Vagina (tissue), 2 donors: ENCODE results near the gene SNRK. TPM values are rescaled to one million over a fixed set of nuclear protein-coding genes. Genes with fewer than 3 reads are reported as not detected.
A peak's percentile ranks its signal among the peaks of the same experiment; 100 is the strongest.

Source experiments
- DNase-seq, 2 donors: peaks; one replicate each; pipeline ENCODE4 v3.0.0-alpha.2; 2017; ENCODE audit errors: extremely low spot score in 2 of 2
- H3K27ac ChIP-seq: fragments of 200-600 bp; sonication (generic); one replicate; pipeline ENCODE4 v1.5.1; 2019
- H3K27me3 ChIP-seq: fragments of 200-600 bp; sonication (generic); one replicate; pipeline ENCODE4 v1.5.1; 2019
- H3K36me3 ChIP-seq, 2 donors: fragments of 200-600 bp; sonication (generic); one replicate each; pipeline ENCODE4 v1.5.1; 2017 to 2019
- H3K4me1 ChIP-seq: fragments of 200-600 bp; sonication (generic); one replicate; pipeline ENCODE4 v1.5.1; 2019
- H3K4me3 ChIP-seq, 2 donors: fragments of 200-600 bp; sonication (generic); 1 replicate in 1 of 2; 2 replicates in 1 of 2; pipeline ENCODE4 v1.5.1; 2016 to 2019
- H3K9me3 ChIP-seq: fragments of 200-600 bp; sonication (generic); one replicate; pipeline ENCODE4 v1.5.1; 2019
- POLR2A ChIP-seq, 2 donors: fragments of 450-650 bp; IDR thresholded peaks; one replicate each; pipeline ENCODE4 v1.6.1; 2017; ENCODE audit warnings: antibody characterized with exemption in 2 of 2, mild to moderate bottlenecking in 2 of 2, moderate library complexity in 2 of 2
- POLR2AphosphoS5 ChIP-seq, 2 donors: sonication (generic); formaldehyde crosslinking; IDR thresholded peaks; one replicate each; pipeline ENCODE4 v1.9.0; 2017; ENCODE audit warnings: antibody characterized with exemption in 2 of 2, mild to moderate bottlenecking in 2 of 2, low read depth in 1 of 2; ENCODE audit not compliant: insufficient read depth in 1 of 2
- intact Hi-C: fragments of 100-400 bp; cut with DNase I; formaldehyde crosslinking; loops from one replicate; pipeline ENCODE4 v1.15.1; 2023
- total RNA-seq: library from RNA; depleted of rRNA; stranded (reverse); fragments of >200 nt; gene quantifications from one replicate; pipeline ENCODE4 v1.2.3, GENCODE V29; 2016
- TF ChIP-seq, protein P1 (sequence below), 3 experiments: fragments of 450-650 bp in 2 of 3; fragments of 200-600 bp in 1 of 3; sonication (generic) in 1 of 3; IDR thresholded peaks; one replicate each; pipeline ENCODE4 v1.5.1; 2017 to 2019; ENCODE audit warnings: antibody characterized with exemption in 3 of 3, mild to moderate bottlenecking in 2 of 3, moderate library complexity in 2 of 3

Gene SNRK
- total RNA-seq, 1 donor from 2014 or later = 97.0 TPM

DNA sequence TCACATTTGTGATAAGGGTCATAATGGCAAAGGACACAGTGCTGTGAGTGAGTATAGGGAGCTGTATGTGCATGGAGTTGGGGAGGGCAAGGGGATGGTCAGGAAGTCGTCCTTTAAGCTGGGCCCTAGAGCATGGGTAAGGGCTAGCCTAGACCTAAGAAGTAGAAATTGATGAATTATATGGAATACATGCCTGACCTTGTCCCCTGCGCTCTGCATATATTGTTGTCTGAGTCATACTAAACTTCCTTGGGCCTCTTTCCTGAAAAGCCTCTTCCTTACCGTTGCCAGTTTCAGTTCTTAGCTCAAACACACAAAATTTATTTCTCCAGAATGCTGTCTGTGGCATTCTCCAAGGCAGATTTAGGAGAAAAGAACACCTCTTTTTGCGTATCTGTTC, 4.6 kb downstream of the SNRK start:
- peak overlapping the region; percentile 17 to 67 for H3K4me3 ChIP-seq

DNA sequence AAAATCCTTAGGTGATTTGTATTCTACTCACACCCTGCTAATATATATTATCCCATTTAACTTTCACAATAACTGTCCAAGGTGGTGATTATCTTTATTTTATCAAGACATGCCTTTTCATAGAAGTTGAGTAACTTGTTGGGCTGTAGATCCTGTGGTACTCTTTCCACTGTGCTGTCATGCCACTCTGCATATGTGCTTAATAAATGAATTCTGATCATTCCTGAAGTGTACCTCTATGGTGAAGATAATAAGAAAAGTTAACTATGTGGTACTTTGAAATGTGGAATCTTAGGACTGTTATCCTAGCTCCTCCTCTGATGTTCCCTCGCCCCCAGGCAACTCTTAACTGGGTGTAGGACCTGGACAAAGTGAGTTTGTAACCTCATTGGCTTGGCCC, 5.2 kb downstream of the SNRK start:
- intact Hi-C loops = no loop called here
- H3K9me3 ChIP-seq = no peaks in the 10 kb centered on the region
- no peak for DNase-seq
- H3K4me3 ChIP-seq = peak overlapping the region in 1 of 2 donors; percentile 67
- no peaks in the 10 kb centered on the region for H3K27me3 ChIP-seq
- peak overlapping the region; percentile 92 for H3K27ac ChIP-seq
- TF ChIP-seq POLR2AphosphoS5 (IDR thresholded peaks at IDR 0.05; ENCODE audit: insufficient read depth in 1 of 2, low read depth in 1 of 2) (no peak), POLR2A (IDR thresholded peaks at IDR 0.05) (no peak)
- TF ChIP-seq, protein P1, sequence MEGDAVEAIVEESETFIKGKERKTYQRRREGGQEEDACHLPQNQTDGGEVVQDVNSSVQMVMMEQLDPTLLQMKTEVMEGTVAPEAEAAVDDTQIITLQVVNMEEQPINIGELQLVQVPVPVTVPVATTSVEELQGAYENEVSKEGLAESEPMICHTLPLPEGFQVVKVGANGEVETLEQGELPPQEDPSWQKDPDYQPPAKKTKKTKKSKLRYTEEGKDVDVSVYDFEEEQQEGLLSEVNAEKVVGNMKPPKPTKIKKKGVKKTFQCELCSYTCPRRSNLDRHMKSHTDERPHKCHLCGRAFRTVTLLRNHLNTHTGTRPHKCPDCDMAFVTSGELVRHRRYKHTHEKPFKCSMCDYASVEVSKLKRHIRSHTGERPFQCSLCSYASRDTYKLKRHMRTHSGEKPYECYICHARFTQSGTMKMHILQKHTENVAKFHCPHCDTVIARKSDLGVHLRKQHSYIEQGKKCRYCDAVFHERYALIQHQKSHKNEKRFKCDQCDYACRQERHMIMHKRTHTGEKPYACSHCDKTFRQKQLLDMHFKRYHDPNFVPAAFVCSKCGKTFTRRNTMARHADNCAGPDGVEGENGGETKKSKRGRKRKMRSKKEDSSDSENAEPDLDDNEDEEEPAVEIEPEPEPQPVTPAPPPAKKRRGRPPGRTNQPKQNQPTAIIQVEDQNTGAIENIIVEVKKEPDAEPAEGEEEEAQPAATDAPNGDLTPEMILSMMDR (IDR thresholded peaks at IDR 0.05) = no peak
- no peaks in the 10 kb centered on the region for H3K36me3 ChIP-seq
- H3K4me1 ChIP-seq = peaks cover 88% of the 10 kb centered on the region

More for the DNA sequence above, 4.6 kb downstream of the SNRK start:
- peaks cover 86% of the 10 kb centered on the region for H3K4me1 ChIP-seq
- H3K36me3 ChIP-seq = no peaks in the 10 kb centered on the region
- intact Hi-C loops = no loop called here
- TF ChIP-seq, protein P1 (IDR thresholded peaks at IDR 0.05) = no peak
- TF ChIP-seq POLR2A (IDR thresholded peaks at IDR 0.05) (no peak), POLR2AphosphoS5 (IDR thresholded peaks at IDR 0.05; ENCODE audit: insufficient read depth in 1 of 2, low read depth in 1 of 2) (no peak)
- peak overlapping the region; percentile 92 for H3K27ac ChIP-seq
- H3K27me3 ChIP-seq = no peaks in the 10 kb centered on the region
- no peaks in the 10 kb centered on the region for H3K9me3 ChIP-seq
- no peak for DNase-seq

DNA sequence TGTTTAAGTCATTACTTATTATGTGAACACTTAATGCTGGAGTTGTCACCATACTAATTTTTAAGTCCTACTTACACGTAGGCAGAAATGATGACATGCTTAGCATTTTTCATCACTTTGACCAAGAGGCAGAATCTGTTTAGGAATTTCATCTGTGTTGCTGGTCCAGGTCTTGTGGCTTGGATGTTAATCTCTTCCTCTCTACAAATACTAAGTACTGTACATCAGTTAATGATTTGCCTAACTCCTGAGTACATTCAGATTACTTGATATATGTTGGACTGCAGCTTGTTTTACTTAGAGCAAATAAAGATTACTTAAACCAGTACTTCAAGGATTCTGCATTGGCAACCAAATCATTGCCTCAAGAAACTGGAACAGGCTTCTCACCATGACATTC, 8.6 kb downstream of the SNRK start:
- no peaks in the 10 kb centered on the region for H3K36me3 ChIP-seq
- peaks cover 96% of the 10 kb centered on the region for H3K4me1 ChIP-seq
- H3K27ac ChIP-seq = no peak overlapping the region
- no peak for DNase-seq
- TF ChIP-seq POLR2AphosphoS5 (IDR thresholded peaks at IDR 0.05; ENCODE audit: insufficient read depth in 1 of 2, low read depth in 1 of 2) (no peak), POLR2A (IDR thresholded peaks at IDR 0.05) (no peak)
- TF ChIP-seq, protein P1 (IDR thresholded peaks at IDR 0.05) = no peak
- intact Hi-C loops = no loop called here
- H3K9me3 ChIP-seq = no peaks in the 10 kb centered on the region
- no peaks in the 10 kb centered on the region for H3K27me3 ChIP-seq
- no peak overlapping the region for H3K4me3 ChIP-seq

DNA sequence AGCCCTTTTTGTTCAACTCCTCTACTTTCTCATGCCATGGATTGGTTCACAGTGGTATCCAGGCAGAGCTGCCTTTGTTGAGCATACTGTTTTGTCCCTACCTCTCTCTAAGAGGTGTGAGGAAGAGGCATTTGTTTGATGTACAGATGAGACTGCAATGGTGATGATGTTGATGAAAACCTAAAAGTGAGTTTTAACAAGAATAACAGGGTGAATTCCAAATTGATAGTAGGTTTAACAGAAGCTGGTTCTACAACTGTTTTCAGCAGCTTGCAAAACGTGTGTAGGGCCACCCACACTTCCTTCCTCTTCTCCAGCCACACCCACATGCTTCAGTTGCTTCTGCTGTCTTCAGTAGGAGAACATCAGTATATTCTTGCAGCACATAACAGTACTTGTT, 10.2 kb downstream of the SNRK start:
- intact Hi-C loops = no loop called here
- peaks cover 91% of the 10 kb centered on the region for H3K4me1 ChIP-seq
- no peak overlapping the region for H3K27ac ChIP-seq
- no peak for DNase-seq
- no peaks in the 10 kb centered on the region for H3K9me3 ChIP-seq
- H3K4me3 ChIP-seq = no peak overlapping the region
- no peaks in the 10 kb centered on the region for H3K36me3 ChIP-seq
- TF ChIP-seq, protein P1 (IDR thresholded peaks at IDR 0.05) = no peak
- TF ChIP-seq POLR2A (IDR thresholded peaks at IDR 0.05) (no peak), POLR2AphosphoS5 (IDR thresholded peaks at IDR 0.05; ENCODE audit: insufficient read depth in 1 of 2, low read depth in 1 of 2) (peak in 1 of 2 donors; percentile 48)
- H3K27me3 ChIP-seq = no peaks in the 10 kb centered on the region

DNA sequence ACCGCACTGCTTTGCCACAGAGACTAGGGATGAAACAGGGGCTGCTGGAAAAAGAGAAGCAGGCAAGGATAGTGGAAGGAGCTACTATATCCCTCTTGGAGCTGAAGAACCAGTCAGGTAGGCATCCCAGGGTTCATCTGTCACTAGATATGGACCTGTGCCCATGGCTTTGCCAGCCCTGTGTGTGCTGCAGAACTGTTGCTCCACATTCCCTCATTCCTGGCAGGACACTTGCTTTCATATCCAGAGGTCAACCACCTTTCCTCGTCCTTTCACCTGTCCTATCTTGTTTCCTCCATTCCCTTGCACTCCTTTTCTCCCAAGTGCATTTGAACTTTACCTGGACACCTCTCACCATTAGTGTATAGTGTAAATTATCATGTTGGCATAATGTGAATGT, 12.0 kb downstream of the SNRK start:
- Histone ChIP-seq H3K4me1 (peaks cover 75% of the 10 kb centered on the region), H3K27ac (no peak overlapping the region), H3K36me3 (peaks cover 0 to 4% of the 10 kb centered on the region in 2 donors), H3K4me3 (no peak overlapping the region), H3K27me3 (no peaks in the 10 kb centered on the region), H3K9me3 (no peaks in the 10 kb centered on the region)
- intact Hi-C loops = no loop called here
- no peak for TF ChIP-seq POLR2AphosphoS5 (IDR thresholded peaks at IDR 0.05; ENCODE audit: insufficient read depth in 1 of 2, low read depth in 1 of 2)
- no peak for TF ChIP-seq POLR2A (IDR thresholded peaks at IDR 0.05)
- TF ChIP-seq, protein P1 (IDR thresholded peaks at IDR 0.05) = no peak
- no peak for DNase-seq
